ENCODE results near the gene PLA2G7.
"Not testable (repeated sequence)": the region's sequence is repeated elsewhere in the genome, so short reads cannot be mapped to it uniquely, and the experiment has no call there.

The PLA2G7 gene

DNA sequence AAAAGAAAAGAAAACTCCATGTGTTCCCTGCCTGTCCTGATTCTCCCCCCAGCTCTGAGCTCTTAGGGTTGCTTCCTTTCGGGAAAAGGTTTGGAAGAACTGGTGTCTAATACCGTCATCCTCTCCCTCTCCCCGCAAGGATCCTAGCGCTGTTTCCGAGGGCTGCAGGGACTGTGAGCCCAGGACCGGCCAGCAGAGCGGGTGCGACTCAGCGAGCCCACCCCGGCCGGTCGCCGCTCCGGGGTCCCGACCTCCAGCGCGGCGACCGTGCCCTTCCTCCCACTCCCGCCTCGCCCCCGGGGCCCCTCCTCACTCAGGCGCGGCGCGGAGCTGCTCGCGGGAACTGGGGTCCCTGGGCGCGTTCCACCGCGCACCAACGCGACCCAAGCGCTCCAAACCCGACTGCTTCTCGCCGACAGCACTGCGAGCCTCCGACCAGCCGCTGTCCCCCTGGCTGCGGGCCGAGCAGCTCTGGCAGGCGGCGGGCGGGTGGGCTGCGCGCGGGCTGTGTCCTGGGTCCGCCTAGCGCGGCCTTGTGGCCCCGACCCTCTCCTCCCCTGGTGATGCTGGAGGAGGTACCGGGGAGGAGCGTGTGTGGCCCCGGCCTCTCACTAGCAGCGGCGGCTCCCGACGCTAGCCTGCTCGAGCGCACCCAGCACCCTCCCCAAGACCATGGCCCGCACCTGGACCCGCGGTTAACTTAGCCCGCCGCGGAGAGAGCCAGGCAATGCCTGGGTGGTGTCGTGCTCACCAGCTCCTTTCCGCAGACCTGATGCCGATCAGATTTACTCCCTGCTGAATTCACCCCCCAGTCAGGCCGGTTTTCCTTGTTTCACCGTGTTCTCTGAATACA, at the start of gene PLA2G7:
PLA2G7 (minus strand) TSS at position 509 of the 853 bp plus-strand sequence. CDS start 12,484 bp downstream, outside the sequence.
- peak; percentile 40 for DNase-seq

GRCh38 chr6:46784535-46784934, 49.4 kb upstream of the PLA2G7 start:
- DNase-seq, result no peak

DNA sequence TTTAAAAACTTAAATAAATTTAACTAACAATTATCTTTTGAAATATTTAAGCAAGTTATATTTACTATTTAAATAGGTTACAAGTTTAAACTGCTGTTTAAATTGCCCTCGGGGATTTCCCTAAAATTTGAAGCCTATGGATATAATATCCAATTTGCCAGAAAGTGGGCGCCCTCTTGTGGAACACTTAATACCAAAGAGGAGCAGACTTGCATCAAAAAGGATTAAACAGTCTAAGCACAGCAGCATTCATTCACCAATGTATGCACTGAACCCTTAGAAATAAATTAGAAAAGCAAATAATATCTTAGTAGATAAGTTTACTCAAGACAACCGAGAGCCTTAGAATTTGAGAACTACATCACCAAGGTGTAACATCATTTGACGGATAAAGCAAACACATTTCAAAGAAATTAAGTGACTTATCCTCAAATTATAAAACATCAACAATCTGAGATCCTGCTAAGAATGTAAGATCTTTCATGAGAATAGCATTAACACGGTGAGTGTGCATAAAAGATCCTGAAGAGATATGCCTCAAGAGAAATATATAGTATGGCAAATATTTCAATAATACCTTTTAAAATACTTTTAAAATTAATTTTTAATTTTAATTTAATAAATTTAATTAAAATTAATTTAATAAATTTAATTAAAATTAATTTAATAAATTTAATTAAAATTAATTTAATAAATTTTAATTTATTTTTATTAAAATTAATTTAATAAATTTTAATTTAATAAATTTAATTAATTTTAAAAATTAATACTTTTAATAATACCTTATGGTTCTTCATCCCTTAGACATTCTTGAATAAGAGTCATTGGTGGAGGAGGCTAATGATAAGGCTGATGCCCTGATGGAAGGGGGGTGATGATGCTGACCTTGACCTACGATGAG, 46.6 kb upstream of the PLA2G7 start:
- peak; percentile 58 for DNase-seq

- DNase-seq, result no peak
These were observed 42.5 kb upstream of the PLA2G7 start for GRCh38 chr6:46777476-46778346.

GRCh38 chr6:46776070-46776712, 41.0 kb upstream of the PLA2G7 start:
- DNase-seq, result no peak

DNA sequence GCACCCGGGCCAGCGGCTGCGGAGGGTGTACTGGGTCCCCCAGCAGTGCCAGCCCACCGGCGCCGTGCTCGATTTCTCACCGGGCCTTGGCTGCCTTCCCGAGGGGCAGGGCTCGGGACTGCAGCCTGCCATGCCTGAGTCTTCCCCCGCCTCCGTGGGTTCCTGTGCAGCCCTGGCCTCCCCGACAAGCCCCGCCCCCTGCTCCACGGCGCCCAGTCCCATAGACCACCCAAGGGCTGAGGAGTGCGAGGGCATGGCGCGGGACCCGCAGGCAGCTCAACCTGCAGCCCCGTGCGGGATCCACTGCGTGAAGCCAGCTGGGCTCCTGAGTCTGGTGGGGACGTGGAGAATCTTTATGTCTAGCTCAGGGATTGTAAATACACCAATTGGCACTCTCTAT, 39.6 kb upstream of the PLA2G7 start:
- DNase-seq, result not testable (repeated sequence)

DNA sequence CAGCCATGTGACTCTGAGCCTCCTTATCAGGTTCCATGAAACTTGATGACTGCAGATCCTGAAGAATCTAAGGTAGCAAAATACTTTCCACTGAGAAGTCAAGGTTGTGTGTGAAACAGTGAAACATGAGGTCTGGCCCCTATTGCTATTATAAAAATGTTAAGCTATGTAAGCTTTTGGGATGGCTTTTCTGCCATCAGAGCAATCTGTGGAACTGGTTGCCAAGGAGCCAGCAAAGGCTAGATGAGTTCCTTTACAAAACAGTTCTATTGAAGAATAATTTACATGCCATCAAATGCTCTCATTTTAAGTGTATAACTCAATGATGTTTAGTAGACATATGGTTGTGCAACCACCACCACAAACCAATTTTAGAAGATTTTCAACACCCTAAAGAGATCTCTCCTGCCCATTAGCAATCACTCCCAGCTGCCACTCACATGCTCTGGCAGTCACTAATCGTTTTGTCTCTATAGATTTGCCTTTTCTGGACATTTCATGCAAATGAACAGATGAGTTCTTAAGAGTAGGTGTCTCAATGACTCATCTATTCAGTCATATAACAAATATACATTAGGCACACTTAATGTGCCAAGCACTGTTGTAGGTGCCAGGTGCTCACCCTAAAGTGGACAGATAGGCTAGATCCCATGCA, 38.2 kb upstream of the PLA2G7 start:
- no peak for DNase-seq

GRCh38 chr6:46772762-46773161, 37.6 kb upstream of the PLA2G7 start:
- DNase-seq, result no peak

GRCh38 chr6:46772016-46772415, 36.8 kb upstream of the PLA2G7 start:
- no peak for DNase-seq

GRCh38 chr6:46764961-46765360, 29.8 kb upstream of the PLA2G7 start:
- DNase-seq, result no peak

DNA sequence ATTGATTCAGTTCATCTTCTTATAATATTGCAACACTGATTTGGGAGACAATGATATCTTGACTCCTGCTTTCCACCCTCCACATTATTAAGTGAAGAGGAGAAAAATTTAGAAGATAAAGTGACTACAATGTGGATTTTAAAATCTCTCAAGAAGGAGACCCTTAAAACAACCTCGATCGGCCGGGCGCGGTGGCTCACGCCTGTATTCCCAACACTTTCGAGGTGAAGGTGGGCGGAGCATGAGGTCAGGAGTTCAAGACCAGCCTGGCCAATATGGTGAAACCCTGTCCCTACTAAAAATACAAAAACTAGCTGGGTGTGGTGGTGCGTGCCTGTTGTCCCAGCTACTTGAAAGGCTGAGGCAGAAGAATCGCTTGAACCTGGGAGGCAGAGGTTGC, 29.1 kb upstream of the PLA2G7 start:
- DNase-seq, result not testable (repeated sequence)

GRCh38 chr6:46763466-46763865, 28.3 kb upstream of the PLA2G7 start:
- no peak for DNase-seq

GRCh38 chr6:46760925-46761324, 25.8 kb upstream of the PLA2G7 start:
- DNase-seq, result no peak

DNA sequence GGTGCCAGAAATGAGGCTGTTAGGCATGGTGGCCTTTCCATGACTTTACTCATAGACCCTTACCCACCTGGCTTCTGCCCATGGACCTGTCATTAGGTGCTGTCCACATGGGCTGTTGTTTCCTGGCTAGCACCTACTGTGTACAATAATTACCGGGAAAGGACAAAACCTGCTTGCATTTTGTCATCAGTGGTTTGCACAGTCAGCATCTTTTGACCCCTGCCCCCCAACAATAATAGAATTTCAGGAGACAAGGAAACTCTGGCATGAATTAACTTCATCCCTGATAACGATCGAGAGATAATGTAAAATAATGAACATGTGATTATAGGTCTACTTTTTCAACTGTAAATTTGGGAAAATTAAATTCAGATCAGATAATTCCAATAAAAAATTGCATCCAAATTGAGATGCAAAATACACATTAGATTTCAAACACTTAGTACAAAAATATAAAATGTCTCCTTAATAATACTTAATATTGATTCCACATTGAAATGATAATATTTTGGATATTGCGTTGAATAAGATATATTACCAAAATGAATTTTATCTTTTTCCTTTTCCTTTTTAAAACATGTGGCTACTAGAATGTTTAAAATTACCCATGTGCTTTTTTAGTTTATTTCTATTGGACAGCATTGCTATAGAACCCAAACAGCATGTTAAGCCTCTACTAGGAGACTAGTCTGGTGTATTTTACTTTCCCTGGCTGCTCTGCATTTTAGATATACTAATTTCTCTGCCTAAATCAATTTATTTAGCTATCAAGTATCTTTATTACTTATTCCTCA, 24.0 kb upstream of the PLA2G7 start:
- no peak for DNase-seq

DNA sequence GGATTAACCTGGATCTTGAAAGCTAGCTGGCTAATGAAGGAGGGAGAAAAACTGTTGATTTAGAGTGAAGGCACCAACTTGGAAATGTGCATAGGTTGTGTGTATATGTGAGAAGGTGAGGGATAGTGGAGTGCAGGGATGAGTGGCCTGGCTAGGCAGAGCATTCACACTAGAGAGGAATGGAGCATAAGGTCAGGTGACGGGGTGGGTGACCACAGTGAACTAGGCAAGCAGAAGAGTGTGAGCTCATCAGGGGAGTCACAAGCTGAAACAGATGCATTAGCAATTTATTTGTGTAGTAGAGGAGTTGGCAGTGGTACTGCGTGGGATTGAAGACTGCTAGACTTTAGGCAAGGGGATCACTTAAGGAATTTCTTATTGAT, 22.0 kb upstream of the PLA2G7 start:
- no peak for DNase-seq

- no peak for DNase-seq
These were observed 21.5 kb upstream of the PLA2G7 start for GRCh38 chr6:46756469-46757213.

GRCh38 chr6:46755865-46756264, 20.7 kb upstream of the PLA2G7 start:
- no peak for DNase-seq

- DNase-seq, result no peak
These were observed 16.5 kb upstream of the PLA2G7 start for GRCh38 chr6:46751658-46752057.

DNA sequence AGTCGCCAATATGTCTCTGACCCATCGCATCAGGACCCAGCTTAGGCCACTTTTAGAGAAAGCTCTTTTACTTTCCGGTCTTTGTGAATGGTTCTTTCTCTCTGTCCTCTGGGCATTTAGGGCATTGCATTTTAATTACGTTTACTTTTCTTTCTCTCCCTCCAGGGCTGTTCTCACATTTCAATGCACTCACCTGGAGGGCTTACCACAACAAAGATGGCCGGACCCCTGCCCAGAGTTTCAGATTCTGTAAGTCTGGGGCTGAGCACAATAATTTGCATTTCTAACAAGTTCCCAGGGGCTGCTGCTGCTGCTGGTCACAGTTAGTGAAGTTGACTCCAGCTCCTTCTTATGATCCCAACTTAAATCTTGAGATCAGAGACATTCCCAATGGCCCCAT, 14.6 kb upstream of the PLA2G7 start:
- no peak for DNase-seq

DNA sequence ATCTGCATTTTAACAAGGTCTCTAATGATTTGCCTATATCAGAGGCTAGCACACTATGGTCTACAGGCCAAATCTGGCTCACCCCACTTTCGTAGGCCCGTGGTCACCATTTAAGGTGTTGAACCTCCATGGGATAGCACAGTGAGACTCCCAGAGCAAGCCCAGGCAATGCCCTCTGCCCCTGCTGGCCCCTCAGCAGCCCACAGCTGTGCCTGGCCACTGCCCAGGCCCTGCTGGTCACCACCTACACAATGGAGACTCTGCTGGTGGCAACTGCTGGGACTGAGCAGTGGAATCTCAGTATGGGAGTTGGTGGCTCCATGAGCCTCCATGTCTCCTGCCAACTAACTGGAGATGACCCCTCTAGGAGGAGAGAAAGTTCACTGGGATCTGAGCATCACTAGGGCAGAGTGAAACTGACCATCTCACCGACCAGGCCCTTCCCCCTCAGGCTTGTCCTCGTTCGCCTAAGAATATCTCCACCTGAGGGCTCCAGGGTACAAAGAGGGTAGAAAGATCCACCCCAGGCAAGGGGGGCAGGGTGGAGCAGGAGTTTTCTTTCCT, 13.8 kb upstream of the PLA2G7 start:
- DNase-seq, result no peak

Data from NCI-H748 treated with DMSO at 0.1 percent for 48 hours (cell line).